ENCODE results near the gene ZFC3H1.

The ZFC3H1 gene

GRCh38 chr12:71592841-71593240 is 70.8 kb downstream of the ZFC3H1 start:
- no peaks in the 10 kb centered on the region for H4K20me1 ChIP-seq (ENCODE audit: insufficient read depth, low read length)
- DNase-seq = no peak
- H2AFZ ChIP-seq (ENCODE audit: low read length) = no peak overlapping the region
- H3K79me2 ChIP-seq (ENCODE audit: low read length) = no peaks in the 10 kb centered on the region
- TF ChIP-seq EZH2phosphoT487 (IDR thresholded peaks at IDR 0.05; ENCODE audit: low read length) (no peak), EZH2 (optimal IDR thresholded peaks at IDR 0.05; ENCODE audit: low read depth, low read length) (no peak), CTCF (IDR thresholded peaks at IDR 0.05; ENCODE audit: low read length) (no peak)
- no peaks in the 10 kb centered on the region for H3K4me1 ChIP-seq (ENCODE audit: low read length)
- H3K4me3 ChIP-seq (ENCODE audit: low read length) = no peak overlapping the region
- no peaks in the 10 kb centered on the region for H3K9me2 ChIP-seq (replicated peaks; ENCODE audit: insufficient read depth, low read length)
- no peak overlapping the region for H3K9ac ChIP-seq (ENCODE audit: low read length)
- H3K27ac ChIP-seq (ENCODE audit: low read length) = no peak overlapping the region
- H3K27me3 ChIP-seq (replicated peaks; ENCODE audit: insufficient read depth, low read length) = no peaks in the 10 kb centered on the region
- no peaks in the 10 kb centered on the region for H3F3A ChIP-seq (ENCODE audit: insufficient read depth, low read length)
- H3K4me2 ChIP-seq (ENCODE audit: low read depth, low read length) = no peak overlapping the region
- no peaks in the 10 kb centered on the region for H3K36me3 ChIP-seq (replicated peaks; ENCODE audit: insufficient read depth, low read length)
- H3K9me3 ChIP-seq (replicated peaks; ENCODE audit: insufficient read depth, low read length) = no peaks in the 10 kb centered on the region

- no peaks in the 10 kb centered on the region for H3F3A ChIP-seq (ENCODE audit: insufficient read depth, low read length)
- no peak overlapping the region for H3K4me3 ChIP-seq (ENCODE audit: low read length)
- TF ChIP-seq EZH2 (optimal IDR thresholded peaks at IDR 0.05; ENCODE audit: low read depth, low read length) (no peak), EZH2phosphoT487 (IDR thresholded peaks at IDR 0.05; ENCODE audit: low read length) (no peak), CTCF (IDR thresholded peaks at IDR 0.05; ENCODE audit: low read length) (no peak)
Measured at GRCh38 chr12:71591601-71592000, 72.0 kb downstream of the ZFC3H1 start.

GRCh38 chr12:71589478-71589881 is 74.2 kb downstream of the ZFC3H1 start:
- no peak overlapping the region for H3K9ac ChIP-seq (ENCODE audit: low read length)
- no peak for TF ChIP-seq EZH2 (optimal IDR thresholded peaks at IDR 0.05; ENCODE audit: low read depth, low read length)
- no peak for TF ChIP-seq EZH2phosphoT487 (IDR thresholded peaks at IDR 0.05; ENCODE audit: low read length)
- no peak for TF ChIP-seq CTCF (IDR thresholded peaks at IDR 0.05; ENCODE audit: low read length)
- H3K9me3 ChIP-seq (replicated peaks; ENCODE audit: insufficient read depth, low read length) = no peaks in the 10 kb centered on the region
- no peak overlapping the region for H3K4me3 ChIP-seq (ENCODE audit: low read length)
- no peak overlapping the region for H2AFZ ChIP-seq (ENCODE audit: low read length)
- no peak overlapping the region for H3K4me2 ChIP-seq (ENCODE audit: low read depth, low read length)
- no peak overlapping the region for H3K27ac ChIP-seq (ENCODE audit: low read length)
- H3K36me3 ChIP-seq (replicated peaks; ENCODE audit: insufficient read depth, low read length) = no peaks in the 10 kb centered on the region
- no peaks in the 10 kb centered on the region for H3F3A ChIP-seq (ENCODE audit: insufficient read depth, low read length)
- no peaks in the 10 kb centered on the region for H4K20me1 ChIP-seq (ENCODE audit: insufficient read depth, low read length)
- no peaks in the 10 kb centered on the region for H3K27me3 ChIP-seq (replicated peaks; ENCODE audit: insufficient read depth, low read length)
- H3K4me1 ChIP-seq (ENCODE audit: low read length) = no peaks in the 10 kb centered on the region
- H3K79me2 ChIP-seq (ENCODE audit: low read length) = no peaks in the 10 kb centered on the region
- H3K9me2 ChIP-seq (replicated peaks; ENCODE audit: insufficient read depth, low read length) = no peaks in the 10 kb centered on the region
- DNase-seq = no peak

More at GRCh38 chr12:71591601-71592000, 72.0 kb downstream of the ZFC3H1 start:
- H3K4me2 ChIP-seq (ENCODE audit: low read depth, low read length) = no peak overlapping the region
- no peaks in the 10 kb centered on the region for H3K4me1 ChIP-seq (ENCODE audit: low read length)
- H3K79me2 ChIP-seq (ENCODE audit: low read length) = no peaks in the 10 kb centered on the region
- H3K27ac ChIP-seq (ENCODE audit: low read length) = no peak overlapping the region
- no peaks in the 10 kb centered on the region for H3K9me3 ChIP-seq (replicated peaks; ENCODE audit: insufficient read depth, low read length)
- no peak for DNase-seq
- no peak overlapping the region for H3K9ac ChIP-seq (ENCODE audit: low read length)
- no peaks in the 10 kb centered on the region for H3K9me2 ChIP-seq (replicated peaks; ENCODE audit: insufficient read depth, low read length)
- H3K36me3 ChIP-seq (replicated peaks; ENCODE audit: insufficient read depth, low read length) = no peaks in the 10 kb centered on the region
- no peak overlapping the region for H2AFZ ChIP-seq (ENCODE audit: low read length)
- H3K27me3 ChIP-seq (replicated peaks; ENCODE audit: insufficient read depth, low read length) = no peaks in the 10 kb centered on the region
- H4K20me1 ChIP-seq (ENCODE audit: insufficient read depth, low read length) = no peaks in the 10 kb centered on the region
